Cardiac septum (tissue), 1 donor: ENCODE measurements around the gene STIM2. TPM values are rescaled to one million over a fixed set of nuclear protein-coding genes. Genes with fewer than 3 reads are reported as not detected.
"Not testable (repeated sequence)": the region's sequence is repeated elsewhere in the genome, so short reads cannot be mapped to it uniquely, and the experiment has no call there.

Experiments
- DNase-seq: peaks from one replicate; pipeline ENCODE4 v3.0.0-alpha.2; 2020; ENCODE audit warnings: low spot score
- intact Hi-C: fragments of 100-400 bp; cut with DNase I; formaldehyde crosslinking; loops from one replicate; pipeline ENCODE4 v1.14.0; 2022
- total RNA-seq: library from RNA; stranded (reverse); fragmentation: NEBNext Ultra II Directional; extraction: Animal tissue kit (Norgen Biotek cat#: 25700); gene quantifications from one replicate; pipeline ENCODE4 v1.2.1, GENCODE V29; 2021
- donor health status: DM: no; HTN: no; CAD: no.

Gene STIM2
- total RNA-seq, 1 donor from 2014 or later, result 10.1 TPM

- DNase-seq, result no peak
- intact Hi-C loops, result no loop called here
Measured at GRCh38 chr4:26891867-26892266, 31.2 kb downstream of the STIM2 start.

- DNase-seq, result no peak
- intact Hi-C loops, result no loop called here
Measured at GRCh38 chr4:26892480-26893150, 32.0 kb downstream of the STIM2 start.

GRCh38 chr4:26893491-26893890 lies 32.9 kb downstream of the STIM2 start:
- DNase-seq, result no peak
- intact Hi-C loops, result no loop called here

GRCh38 chr4:26894881-26895280 lies 34.2 kb downstream of the STIM2 start:
- DNase-seq, intact Hi-C loops: not testable (repeated sequence)

GRCh38 chr4:26896636-26897035 lies 36.0 kb downstream of the STIM2 start:
- no peak for DNase-seq
- intact Hi-C loops, result no loop called here

- DNase-seq, result no peak
- intact Hi-C loops, result no loop called here
Measured at GRCh38 chr4:26899991-26900390, 39.4 kb downstream of the STIM2 start.

GRCh38 chr4:26900765-26901164 lies 40.1 kb downstream of the STIM2 start:
- no peak for DNase-seq
- intact Hi-C loops, result no loop called here

GRCh38 chr4:26905172-26905571 lies 44.5 kb downstream of the STIM2 start:
- intact Hi-C loops, result no loop called here

GRCh38 chr4:26907731-26908599 lies 47.3 kb downstream of the STIM2 start:
- intact Hi-C loops, result no loop called here
- no peak for DNase-seq

More at GRCh38 chr4:26905172-26905571, 44.5 kb downstream of the STIM2 start:
- DNase-seq, result no peak

- no peak for DNase-seq
- intact Hi-C loops, result no loop called here
Measured at GRCh38 chr4:26909369-26909768, 48.7 kb downstream of the STIM2 start.

GRCh38 chr4:26911254-26911653 lies 50.6 kb downstream of the STIM2 start:
- DNase-seq, result no peak
- intact Hi-C loops, result no loop called here

GRCh38 chr4:26912069-26912468 lies 51.4 kb downstream of the STIM2 start:
- DNase-seq, result no peak
- intact Hi-C loops, result no loop called here

GRCh38 chr4:26912810-26913209 lies 52.2 kb downstream of the STIM2 start:
- intact Hi-C loops, result no loop called here

GRCh38 chr4:26916195-26916594 lies 55.6 kb downstream of the STIM2 start:
- intact Hi-C loops, result no loop called here

More at GRCh38 chr4:26912810-26913209, 52.2 kb downstream of the STIM2 start:
- DNase-seq, result no peak

GRCh38 chr4:26930964-26931363 lies 70.3 kb downstream of the STIM2 start:
- intact Hi-C loops, result no loop called here
- DNase-seq, result no peak

More at GRCh38 chr4:26916195-26916594, 55.6 kb downstream of the STIM2 start:
- DNase-seq, result no peak

- no peak for DNase-seq
- intact Hi-C loops, result no loop called here
Measured at GRCh38 chr4:26931451-26931850, 70.8 kb downstream of the STIM2 start.

GRCh38 chr4:26931966-26932365 lies 71.3 kb downstream of the STIM2 start:
- no peak for DNase-seq
- intact Hi-C loops, result no loop called here

- intact Hi-C loops, result no loop called here
- no peak for DNase-seq
Measured at GRCh38 chr4:26935397-26935796, 74.8 kb downstream of the STIM2 start.

- intact Hi-C loops, result no loop called here
- DNase-seq, result no peak
Measured at GRCh38 chr4:26936284-26937065, 75.8 kb downstream of the STIM2 start.

- intact Hi-C loops, result no loop called here
- DNase-seq, result no peak
Measured at GRCh38 chr4:26937139-26937538, 76.5 kb downstream of the STIM2 start.
